SHP77 treated with DMSO at 0.1 percent for 48 hours (cell line): ENCODE data around the gene LCN2.

Experiments
- DNase-seq: peaks from one replicate; lab custom pipeline; 2025; lab: John Stamatoyannopoulos, UW

Gene LCN2

DNA sequence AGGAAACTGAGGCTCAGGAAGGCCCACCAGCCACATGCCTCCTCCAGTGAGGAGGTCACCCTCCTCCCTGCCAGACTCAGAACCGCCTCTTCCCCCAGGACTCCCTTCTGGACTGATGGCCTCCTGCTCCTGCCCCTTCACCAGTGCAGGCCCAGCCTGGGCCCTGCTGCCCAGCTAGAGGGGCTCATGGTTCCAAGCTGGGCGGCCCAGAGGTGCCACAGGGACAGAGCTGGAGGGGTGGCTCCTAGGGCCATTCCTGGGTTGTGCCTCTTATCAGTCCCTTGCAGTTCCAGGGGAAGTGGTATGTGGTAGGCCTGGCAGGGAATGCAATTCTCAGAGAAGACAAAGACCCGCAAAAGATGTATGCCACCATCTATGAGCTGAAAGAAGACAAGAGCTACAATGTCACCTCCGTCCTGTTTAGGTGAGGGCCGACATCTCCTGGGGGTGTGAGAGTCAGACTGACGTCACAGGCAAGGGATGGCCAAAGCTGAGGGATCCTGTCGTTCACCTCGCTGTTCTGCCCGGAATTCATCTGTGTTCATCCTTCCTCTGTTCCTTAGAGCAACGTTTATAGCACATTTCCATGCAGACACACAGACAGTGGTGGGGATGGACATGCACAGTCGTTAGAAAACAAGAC, 819 bp downstream of the LCN2 start:
- DNase-seq, result no peak

DNA sequence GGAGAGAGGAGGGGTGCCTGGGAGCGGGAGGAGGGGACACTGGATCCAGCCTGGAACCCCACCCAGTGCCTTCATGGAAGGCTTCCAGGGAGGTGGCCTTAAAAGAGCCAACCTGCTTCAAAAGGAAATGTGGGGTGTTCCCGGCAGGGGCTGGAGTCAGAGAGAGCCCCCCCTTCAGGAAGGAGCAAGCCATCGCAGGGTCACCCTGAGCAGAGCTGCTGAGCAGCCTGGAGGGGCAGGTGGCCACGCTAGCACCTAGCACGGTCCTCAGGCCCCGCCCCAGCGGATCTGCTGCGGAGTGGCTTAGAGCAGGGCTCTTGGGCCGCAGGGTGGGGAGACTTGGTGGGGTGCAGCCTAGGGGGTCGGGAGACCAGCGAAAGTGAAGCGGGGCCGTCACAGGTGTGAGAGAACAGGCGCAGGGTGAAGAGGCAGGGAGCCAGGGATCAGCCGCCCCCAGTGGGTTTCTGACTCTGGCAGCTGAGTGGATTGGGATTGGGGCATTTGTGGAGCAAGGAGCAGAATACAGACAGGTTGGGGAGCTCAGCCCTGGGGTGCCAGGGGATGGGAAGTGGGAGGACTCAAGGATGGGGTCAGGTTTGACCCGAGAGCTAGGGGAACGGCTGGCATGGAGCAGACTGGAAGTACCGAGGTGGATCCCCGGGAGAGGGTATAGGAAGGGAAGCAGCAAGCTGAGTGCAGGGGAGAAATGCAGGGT, 1.5 kb downstream of the LCN2 start:
- no peak for DNase-seq

DNA sequence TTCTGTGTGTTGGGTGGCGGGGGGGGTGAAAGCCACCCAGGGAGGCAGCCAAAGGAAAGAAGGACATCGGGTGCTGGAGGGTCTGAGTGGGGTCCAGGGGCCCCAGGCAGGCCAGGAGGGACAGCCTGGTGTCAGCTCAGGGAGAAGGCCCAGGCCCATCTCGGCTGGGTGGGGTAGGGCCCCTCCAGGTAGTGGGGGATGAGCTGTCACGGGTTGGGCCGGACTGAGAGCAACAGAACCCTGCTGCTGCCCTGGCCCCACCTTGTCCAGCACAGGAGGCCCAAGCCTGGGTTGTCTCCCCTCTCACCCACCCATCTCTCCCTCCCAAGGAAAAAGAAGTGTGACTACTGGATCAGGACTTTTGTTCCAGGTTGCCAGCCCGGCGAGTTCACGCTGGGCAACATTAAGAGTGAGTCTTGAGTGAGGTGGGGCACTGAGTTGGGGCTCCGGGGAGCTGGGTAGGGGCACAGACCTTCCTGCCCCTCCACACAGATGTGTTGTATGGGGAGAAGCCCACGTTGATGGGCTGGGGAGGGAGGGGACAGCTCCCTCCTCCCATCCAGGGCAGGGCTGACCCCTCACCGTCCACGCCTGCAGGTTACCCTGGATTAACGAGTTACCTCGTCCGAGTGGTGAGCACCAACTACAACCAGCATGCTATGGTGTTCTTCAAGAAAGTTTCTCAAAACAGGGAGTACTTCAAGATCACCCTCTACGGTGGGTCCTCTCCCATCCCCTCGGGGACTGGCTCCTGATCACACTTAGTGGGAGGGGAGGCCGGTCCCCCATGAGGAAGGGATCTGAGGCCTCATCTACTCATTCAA, 2.3 kb downstream of the LCN2 start:
- no peak for DNase-seq

DNA sequence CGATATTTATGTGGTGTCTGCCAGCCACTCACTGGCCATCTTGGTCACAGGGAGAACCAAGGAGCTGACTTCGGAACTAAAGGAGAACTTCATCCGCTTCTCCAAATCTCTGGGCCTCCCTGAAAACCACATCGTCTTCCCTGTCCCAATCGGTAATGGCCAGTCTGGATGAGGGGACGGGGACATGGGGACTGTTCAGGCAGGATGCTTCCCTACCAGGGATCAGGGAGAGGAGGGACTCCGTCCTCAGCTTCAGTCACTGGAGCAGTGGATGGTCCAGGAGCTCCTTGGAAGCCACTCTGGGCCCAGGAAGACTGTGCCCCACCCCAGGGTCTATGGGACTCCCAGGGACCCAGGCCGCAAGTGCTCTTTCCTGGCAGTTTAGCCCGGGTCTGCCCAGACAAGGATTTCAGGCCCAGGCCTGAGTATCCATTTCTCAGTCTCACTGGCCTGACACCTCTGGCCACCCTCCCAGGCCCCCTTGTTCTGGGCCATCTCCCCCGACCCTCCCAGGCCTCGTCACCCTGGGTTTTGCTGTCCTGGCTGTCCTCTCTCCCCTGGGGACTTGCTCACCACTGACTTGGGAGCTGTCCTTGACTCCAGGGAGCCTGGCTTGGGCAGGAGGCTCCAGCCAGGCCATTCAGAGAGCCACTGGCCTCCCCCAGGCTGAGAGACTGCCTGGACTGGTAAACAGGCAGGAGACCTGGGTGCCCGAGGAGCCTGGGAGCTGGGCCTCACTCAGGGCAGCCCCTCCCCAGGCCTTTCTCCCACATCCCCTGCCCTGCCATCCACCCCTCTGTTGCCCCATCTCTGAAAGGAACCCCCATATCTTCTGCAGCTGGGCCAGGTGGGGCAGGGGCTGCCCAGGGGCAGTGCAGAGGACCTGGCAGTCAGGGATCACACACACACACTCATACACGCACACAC, 3.1 kb downstream of the LCN2 start:
- no peak for DNase-seq

DNA sequence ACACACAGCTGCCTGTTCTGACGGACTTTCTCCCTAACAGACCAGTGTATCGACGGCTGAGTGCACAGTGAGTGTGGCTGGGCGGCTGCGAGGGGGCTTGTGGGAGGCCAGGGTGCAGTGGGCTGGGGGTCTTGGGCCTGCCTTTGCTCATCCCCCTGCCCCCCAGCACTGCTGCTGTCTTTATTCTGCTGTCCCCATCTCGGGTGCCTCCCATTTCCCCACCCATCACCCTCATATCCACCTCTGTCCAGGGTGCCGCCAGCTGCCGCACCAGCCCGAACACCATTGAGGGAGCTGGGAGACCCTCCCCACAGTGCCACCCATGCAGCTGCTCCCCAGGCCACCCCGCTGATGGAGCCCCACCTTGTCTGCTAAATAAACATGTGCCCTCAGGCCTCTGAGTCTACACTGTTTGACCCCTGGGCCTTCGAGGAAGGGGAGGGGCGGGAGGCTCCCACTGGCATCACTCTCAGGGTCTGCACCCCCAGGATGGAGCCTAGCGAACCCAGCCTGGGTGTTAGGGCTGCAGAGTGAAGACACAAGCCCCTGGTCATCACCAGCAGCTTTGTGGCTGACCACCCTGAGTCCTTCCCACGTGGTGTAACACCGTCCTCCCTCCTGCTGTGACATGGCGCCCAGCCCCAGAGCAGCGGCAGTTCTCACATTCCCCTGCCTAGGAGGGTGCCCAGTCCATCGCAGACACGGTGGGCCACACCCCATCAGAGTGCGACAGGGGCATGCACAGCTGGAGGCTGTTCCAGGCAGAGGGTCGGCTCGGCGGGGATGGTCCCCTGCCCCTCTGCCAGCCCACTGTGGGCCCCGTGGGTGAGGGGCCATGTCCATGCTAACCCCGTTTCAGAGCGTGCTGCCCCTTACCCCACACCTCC, 4.0 kb downstream of the LCN2 start:
- DNase-seq, result no peak

DNA sequence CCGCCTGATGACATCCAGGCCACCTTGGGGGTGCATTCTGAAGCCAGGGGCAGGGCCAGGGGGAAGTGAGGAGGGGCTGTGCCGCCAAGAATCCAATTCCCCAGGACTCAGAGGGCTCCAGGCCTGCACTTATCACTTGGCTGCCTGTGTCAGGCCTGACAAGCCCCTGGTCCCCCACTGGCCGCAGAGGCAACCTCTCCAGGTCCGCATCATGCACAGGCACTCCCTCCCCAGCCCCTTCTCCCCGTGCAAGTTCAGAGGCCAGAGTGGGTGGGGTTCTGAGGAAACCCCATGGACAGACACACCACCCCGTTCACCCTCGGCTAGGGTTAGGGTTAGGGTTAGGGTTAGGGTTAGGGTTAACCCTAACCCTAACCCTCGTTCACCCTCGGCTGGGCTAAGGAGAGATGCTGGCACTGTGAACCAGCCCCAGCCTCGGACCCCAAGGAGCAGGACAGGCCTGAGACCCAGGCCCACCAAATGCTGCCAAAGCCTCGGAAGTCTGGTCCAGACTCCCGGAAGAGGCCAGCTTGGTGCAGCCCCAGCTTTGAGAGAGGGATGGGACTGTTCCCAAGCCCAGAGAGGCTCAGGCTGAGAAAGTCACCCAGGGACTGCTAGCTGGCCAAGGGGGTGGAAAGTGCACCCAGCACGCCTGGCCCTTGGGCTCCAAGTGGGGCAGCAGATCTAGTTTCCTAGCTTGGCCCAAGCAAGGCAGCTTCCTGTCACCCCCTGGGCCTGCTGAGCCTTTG, 4.9 kb downstream of the LCN2 start:
- no peak for DNase-seq

DNA sequence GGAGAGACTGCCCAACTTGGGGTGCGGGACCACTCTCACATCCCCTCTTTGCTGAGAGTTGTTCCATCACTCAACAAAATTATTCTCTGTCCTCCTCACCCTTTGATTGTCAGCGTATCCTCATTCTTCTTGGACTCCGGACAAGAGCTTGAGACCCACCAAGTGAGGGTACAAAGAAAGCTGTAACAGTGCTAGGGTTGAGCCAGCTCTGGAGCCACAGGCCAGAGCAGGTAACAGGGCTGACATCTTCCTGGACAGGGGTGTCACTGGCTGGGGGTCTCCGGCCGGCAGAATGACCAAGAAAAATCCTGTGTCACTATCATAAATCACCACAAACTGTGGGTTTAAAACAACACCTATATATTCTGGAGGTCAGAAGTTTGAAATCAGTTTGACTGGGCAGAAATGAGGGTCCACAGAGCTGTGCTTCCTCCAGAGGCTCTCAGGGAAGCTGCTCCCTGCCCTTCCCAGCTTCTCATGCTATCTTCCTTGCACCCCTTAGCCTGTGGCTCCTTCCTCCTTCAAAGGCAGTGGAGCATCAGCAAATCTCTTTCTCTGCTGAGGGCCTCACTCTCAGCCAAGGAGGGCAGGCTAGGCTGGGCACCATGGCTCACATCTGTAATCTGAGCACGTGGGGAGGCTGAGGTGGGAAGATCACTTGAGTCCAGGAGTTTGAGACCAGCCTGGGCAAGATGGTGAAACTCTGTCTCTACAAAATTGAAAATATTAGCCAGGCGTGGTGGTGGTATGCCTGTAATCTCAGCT, 6.7 kb downstream of the LCN2 start:
- no peak for DNase-seq

DNA sequence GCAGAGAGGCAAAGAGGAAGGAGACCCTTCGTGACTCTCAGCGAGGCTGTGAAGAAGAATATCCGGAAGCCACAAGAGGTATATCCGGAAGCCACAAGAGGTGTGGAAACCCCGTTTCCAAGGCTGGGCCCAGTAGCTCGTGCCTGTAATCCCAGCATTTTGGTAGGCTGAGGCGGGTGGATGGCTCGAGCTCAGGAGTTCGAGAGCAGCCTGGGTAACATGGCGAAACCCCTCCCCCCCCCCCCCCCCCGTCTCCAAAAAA, 10.2 kb downstream of the LCN2 start:
- DNase-seq, result peak; percentile 67

DNA sequence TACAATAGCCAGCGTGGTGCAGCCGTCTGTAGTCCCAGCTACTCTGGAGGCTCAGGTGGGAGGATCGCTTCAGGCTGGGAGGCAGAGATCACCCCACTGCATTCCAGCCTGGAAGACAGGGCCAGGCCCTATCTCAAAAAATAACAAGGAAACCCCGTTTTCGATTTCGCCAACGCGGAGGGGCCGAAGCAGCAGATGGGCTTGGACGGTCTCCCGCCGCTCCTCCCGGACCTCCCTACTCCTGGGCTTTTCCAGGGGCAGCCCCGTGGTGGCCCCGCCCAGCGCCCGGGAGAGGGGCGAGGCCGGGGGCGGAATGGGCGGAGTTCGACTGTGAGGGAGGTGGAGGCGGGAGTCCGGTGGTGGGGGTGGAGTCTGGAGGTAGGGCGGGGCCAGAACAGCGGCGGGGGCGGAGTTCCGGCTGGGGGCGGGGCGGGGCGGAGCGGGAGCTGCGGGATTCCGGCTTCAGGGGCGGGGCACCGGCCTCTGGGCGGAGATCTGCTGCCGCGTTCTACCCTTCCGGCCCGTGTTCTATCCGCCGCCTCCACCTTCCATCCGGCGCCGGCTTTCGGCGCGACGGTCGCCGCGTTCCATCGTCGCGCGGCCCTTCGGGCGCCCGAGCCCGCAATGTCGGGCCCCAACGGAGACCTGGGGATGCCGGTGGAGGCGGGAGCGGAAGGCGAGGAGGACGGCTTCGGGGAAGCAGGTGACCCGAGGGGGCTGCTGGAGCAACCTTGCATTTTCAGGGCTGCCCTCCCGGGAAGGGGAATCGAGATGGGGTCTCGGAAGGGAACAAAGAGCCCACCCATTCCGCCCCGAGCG, 10.7 kb downstream of the LCN2 start, which contains the start of gene BBLN:
Gene BBLN (plus strand): TSS at position 482 of the 819 bp plus-strand sequence. CDS start 143 bp downstream, at position 625.
- peak; percentile 81 for DNase-seq

DNA sequence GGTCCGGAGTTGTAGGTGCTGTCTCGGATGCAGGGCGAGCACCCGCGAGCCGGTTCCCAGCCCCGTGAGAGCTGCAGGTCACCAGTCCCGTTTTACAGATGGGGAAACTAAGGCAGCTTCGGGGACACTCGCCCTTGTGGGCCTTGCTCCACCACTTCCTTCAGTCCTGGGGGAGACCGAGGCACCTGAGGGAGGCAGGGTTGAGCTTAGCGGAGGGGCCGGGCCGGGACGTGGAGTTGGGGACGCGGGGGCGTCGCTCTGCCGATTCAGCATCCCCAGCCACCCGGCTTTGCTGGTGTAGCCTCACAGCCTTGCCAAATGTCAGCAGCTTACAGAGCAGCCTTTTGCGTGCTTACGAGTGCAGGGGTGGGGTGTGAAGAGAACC, 11.3 kb downstream of the LCN2 start:
- DNase-seq, result no peak

DNA sequence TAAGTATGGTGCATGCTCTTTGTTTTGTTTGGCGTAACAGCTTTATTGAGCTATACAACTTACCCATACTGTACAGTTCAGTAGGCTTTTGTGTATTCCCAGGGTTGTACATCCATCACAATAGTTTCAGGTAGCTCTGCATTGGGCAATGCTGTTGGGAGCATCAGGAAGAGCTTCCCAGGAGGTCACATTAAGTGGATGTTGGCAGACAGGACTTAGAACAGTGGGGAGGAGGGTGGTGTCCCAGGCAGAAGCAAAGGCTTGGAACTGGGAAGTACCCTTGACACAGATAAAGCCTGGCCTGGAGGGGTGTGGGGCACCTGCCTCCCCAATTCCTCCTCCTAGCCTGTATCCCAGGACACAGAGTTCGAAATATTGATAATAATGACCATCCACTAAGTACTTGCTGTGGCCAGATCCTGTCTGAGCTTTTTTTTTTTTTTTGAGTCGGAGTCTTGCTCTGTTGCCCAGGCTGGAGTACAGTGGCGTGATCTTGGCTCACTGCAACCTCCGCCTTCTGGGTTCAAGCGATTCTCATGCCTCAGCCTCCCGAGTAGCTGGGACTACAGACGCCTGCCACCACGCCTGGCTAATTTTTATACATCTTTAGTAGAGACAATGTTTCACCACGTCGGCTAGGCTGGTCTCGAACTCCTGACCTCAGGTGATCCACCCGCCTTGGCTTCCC, 12.1 kb downstream of the LCN2 start:
- no peak for DNase-seq

DNA sequence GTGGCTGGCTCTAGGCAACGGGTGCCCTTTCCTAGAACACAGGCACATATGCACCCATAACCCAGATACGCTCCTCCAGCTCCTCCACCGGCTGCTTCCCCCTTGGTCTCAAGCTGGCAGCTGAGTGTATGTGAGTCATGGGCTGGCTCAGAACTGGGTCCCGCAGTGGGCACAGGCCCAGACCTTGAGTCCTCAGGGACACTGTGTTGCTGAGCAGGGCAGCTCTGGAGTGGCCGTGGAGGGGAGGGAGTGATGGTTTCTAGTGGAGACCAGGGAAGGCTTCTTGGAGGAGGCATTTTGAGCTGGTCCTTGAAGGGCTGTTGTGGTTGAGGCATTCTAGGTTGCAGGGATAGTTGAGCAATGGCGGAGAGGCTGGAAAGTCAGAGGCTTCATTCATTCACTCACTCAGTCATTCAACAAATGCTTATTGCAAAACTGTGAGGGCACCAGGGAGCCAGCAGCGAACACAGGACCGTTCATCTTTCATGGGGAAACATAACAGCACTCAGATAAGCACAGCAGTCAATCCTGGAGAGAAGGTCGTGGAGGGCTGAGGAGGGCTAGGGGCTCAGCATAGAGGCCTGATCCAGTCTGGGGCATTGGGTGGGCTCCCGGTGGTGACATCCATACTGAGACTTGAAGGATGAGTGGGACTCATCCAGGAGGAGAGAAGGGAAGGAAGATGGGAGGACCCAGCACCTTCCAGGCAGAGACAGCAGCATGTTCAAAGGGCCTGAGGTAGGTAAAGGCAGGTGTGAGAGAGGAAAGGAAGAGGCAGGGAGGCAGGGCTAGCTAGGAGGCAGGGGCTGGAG, 13.2 kb downstream of the LCN2 start:
- no peak for DNase-seq

DNA sequence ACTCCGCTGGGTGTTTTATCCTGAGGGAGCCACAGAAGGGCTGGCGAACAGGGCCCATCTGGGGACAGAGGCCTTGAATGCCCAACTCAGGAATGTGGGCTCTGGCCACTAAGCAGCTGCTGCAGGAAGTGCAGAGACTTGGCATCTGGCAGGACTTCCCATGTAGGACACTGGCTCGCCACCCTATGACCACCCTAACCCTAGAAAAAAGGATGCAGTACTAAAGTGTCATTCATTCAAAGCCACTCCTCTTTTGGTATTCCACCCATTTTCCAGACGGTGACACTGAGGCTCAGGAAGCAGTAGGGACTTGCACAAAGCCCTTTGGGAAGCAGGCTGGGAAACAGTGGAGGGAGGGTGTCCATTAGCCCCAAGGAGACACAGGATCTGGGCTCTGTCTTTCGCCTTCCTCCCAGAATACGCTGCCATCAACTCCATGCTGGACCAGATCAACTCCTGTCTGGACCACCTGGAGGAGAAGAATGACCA, 13.8 kb downstream of the LCN2 start:
- DNase-seq, result no peak

DNA sequence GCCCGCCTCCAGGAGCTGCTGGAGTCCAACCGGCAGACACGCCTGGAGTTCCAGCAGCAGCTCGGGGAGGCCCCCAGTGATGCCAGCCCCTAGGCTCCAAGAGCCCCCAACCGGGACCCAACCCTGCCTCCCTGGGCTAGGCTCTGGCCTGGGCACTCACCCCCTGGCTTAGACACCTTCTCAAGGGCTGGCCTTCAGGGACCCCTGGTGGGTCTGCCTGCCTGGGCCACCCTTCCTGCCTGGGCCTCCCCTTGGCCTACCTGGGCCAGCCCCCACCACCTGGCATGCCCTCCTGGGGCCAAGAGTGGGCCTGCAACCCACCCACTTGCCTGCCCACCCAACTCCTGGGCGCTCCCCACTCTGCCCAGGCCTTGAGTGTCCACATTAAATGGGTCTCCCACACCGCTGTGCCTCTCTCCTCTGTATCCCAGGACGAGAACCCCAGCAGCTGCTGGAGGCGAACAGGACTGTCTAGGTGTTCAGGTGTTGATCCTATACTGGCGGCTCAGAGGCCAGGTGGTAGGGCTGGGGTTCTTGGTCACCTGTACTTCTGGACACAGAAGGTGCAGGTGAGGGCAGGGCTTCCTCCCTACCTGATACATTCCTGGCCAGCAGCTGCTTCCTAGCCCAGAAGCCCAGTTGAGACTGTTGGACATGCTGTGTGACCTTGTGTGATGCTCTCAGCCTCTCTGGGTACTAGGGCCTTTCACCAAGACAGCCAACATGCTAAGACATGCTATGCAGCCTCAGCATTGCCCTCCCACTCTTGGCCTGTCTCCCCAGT, 14.5 kb downstream of the LCN2 start:
- DNase-seq, result no peak

DNA sequence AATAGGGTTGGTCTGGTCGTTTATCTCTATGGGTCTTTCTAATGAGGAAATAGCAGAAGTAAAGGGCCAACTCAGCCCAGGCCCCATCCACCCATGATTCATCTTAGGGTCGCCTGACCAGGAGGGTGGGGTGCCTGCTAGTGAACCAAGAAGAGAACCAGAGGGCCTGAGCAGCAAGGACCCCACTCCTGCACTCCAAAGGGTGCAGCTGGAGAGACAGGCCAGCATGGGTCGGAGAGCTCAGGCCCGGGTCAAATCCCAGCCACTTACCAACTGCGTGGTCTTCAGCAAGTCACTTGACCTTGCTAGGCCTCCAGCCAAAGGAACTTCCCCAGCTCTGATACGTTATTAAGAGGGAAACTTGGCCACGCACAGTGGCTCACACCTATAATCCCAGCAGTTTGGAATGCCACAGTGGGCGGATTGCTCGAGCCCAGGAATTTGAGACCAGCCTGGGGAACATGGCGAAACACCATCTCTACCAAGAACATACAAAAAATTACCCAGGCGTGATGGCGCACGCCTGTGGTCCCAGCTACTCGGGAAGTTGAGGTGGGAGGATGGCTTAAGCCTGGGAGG, 15.1 kb downstream of the LCN2 start:
- DNase-seq, result no peak

DNA sequence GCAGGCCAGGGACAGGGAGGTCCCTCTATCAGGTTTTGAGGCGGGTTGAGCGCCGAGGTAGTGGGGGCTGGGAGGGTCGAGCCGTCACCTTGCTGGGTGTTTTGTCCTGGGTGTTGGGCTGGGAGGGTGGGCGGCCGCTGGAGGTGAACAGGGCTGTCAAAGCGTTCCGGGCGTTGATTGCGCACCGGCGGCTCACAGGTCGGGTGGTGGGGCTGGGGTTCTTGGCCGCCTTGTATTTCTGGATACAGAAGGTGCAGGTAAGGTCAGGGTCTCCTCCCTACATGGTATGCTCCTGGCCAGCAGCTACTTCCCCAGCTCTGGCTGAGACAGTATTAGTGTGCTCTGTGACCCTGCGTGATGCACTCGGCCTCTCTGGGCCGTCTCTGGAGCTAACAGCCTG, 16.9 kb downstream of the LCN2 start:
- no peak for DNase-seq
